Endothelial cell of umbilical vein (primary cell): ENCODE measurements around the gene TMPRSS13. TPM values are rescaled to one million over a fixed set of nuclear protein-coding genes. Genes with fewer than 3 reads are reported as not detected.
"Not testable (repeated sequence)": the region's sequence is repeated elsewhere in the genome, so short reads cannot be mapped to it uniquely, and the experiment has no call there.

Experiments
- BruUV-seq: library from RNA; stranded (reverse); fragments of 400-500 nt; replicated peaks from 2 replicates; lab custom pipeline; 2021; lab: Mats Ljungman, UMichigan
- CTCF ChIA-PET: fragments of 300-600, 350-600 bp; sonication (Branson Sonifier 250); formaldehyde crosslinking; loops from one replicate; lab custom pipeline; 2021; ENCODE audit warnings: antibody characterized with exemption, inconsistent platforms; lab: Charles Lee
- POLR2A ChIA-PET: fragments of 300-600, 350-600 bp; sonication (Branson Sonifier 250); formaldehyde crosslinking; loops from one replicate; lab custom pipeline; 2021; ENCODE audit warnings: antibody characterized with exemption, inconsistent platforms; lab: Charles Lee
- DNase-seq: peaks from one replicate; pipeline ENCODE4 v3.0.0-alpha.2; 2011; ENCODE audit warnings: low read depth, low spot score
- FAIRE-seq: peaks from 2 replicates; lab custom pipeline; 2011; peaks lifted over from hg19 to GRCh38; lab: Jason Lieb, UNC
- H2AFZ ChIP-seq: 2 replicates; pipeline ENCODE4 v1.6.0; 2012; ENCODE audit warnings: low read depth, low read length, control low read depth, inconsistent platforms
- H3K27ac ChIP-seq: 2 replicates; pipeline ENCODE4 v1.5.1; 2011; ENCODE audit warnings: low read depth, mild to moderate bottlenecking, control low read depth, low read length, moderate library complexity; ENCODE audit not compliant: insufficient read depth
- H3K27me3 ChIP-seq, 2 experiments: 2 replicates each; pipeline versions ENCODE4 v1.6.0 to v1.6.1; 2011; ENCODE audit warnings: low read length in 2 of 2, mixed read lengths in 1 of 2; ENCODE audit not compliant: control insufficient read depth in 2 of 2, insufficient read depth in 2 of 2
- H3K36me3 ChIP-seq, 2 experiments: 2 replicates in 1 of 2; 3 replicates in 1 of 2; pipeline ENCODE4 v1.5.1; 2011; ENCODE audit warnings: low read length in 2 of 2, mild to moderate bottlenecking in 1 of 2, moderate library complexity in 1 of 2; ENCODE audit not compliant: control insufficient read depth in 2 of 2, insufficient read depth in 2 of 2; ENCODE audit errors: extremely low read depth in 1 of 2
- H3K4me1 ChIP-seq: 3 replicates; pipeline ENCODE4 v1.5.1; 2011; ENCODE audit warnings: mild to moderate bottlenecking, low read length; ENCODE audit not compliant: control insufficient read depth, insufficient read depth; ENCODE audit errors: extremely low read depth
- H3K4me2 ChIP-seq: 2 replicates; pipeline ENCODE4 v1.6.1; 2011; ENCODE audit warnings: low read length, control low read depth, mixed read lengths; ENCODE audit not compliant: insufficient read depth
- H3K4me3 ChIP-seq, 3 experiments: fragments of 200-600 bp in 1 of 3; sonication (generic), shearing (Covaris generic) in 1 of 3; replicated peaks in 1 of 3; 2 replicates each; pipeline ENCODE4 v1.5.1; 2011 to 2016; ENCODE audit warnings: control low read depth in 3 of 3, low read length in 3 of 3, mild to moderate bottlenecking in 2 of 3, inconsistent platforms in 1 of 3, low read depth in 1 of 3, moderate library complexity in 1 of 3; ENCODE audit not compliant: insufficient read depth in 1 of 3
- H3K79me2 ChIP-seq: 2 replicates; pipeline ENCODE4 v1.6.0; 2012; ENCODE audit warnings: low read length, inconsistent platforms; ENCODE audit not compliant: control insufficient read depth, insufficient read depth
- H3K9ac ChIP-seq: replicated peaks from 2 replicates; pipeline ENCODE3; 2011; ENCODE audit warnings: low read length, control low read depth; ENCODE audit not compliant: insufficient read depth; ENCODE audit errors: extremely low read depth
- H3K9me1 ChIP-seq: replicated peaks from 3 replicates; pipeline ENCODE4 v1.6.0; 2011; ENCODE audit warnings: mild to moderate bottlenecking, low read length; ENCODE audit not compliant: control insufficient read depth, insufficient read depth; ENCODE audit errors: extremely low read depth
- H3K9me3 ChIP-seq: replicated peaks from 2 replicates; pipeline ENCODE4 v1.5.1; 2012; ENCODE audit warnings: low read length, inconsistent platforms; ENCODE audit not compliant: control insufficient read depth, insufficient read depth
- H4K20me1 ChIP-seq: replicated peaks from 2 replicates; pipeline ENCODE3; 2011; ENCODE audit warnings: mild to moderate bottlenecking, low read length; ENCODE audit not compliant: control insufficient read depth, insufficient read depth; ENCODE audit errors: extremely low read depth
- CTCF ChIP-seq, 2 donors: IDR thresholded peaks; 1 replicate in 1 of 2; 2 replicates in 1 of 2; pipeline ENCODE4 v1.5.1; 2011; ENCODE audit warnings: low read length in 2 of 2, mild to moderate bottlenecking in 2 of 2, moderate library complexity in 2 of 2, control low read depth in 1 of 2, inconsistent platforms in 1 of 2, low read depth in 1 of 2; ENCODE audit not compliant: insufficient read depth in 1 of 2; ENCODE audit errors: extremely low read depth in 1 of 2
- EZH2 ChIP-seq: IDR thresholded peaks from 2 replicates; pipeline ENCODE4 v1.6.1; 2012; ENCODE audit warnings: borderline replicate concordance, low read depth, mild to moderate bottlenecking, moderate library complexity, low read length, inconsistent platforms; ENCODE audit not compliant: severe bottlenecking
- GATA2 ChIP-seq: IDR thresholded peaks from 2 replicates; pipeline ENCODE4 v1.7.0; 2011; ENCODE audit warnings: low read depth, mild to moderate bottlenecking, moderate library complexity, mixed read lengths, low read length; ENCODE audit not compliant: insufficient read length, insufficient read depth
- JUN ChIP-seq: IDR thresholded peaks from 2 replicates; pipeline ENCODE4 v1.6.1; 2011; ENCODE audit warnings: borderline replicate concordance, low read depth; ENCODE audit not compliant: insufficient read length, insufficient read depth
- MYC ChIP-seq: IDR thresholded peaks from one replicate; pipeline ENCODE4 v1.6.1; 2011; ENCODE audit warnings: mild to moderate bottlenecking, low read depth, low read length
- POLR2A ChIP-seq: IDR thresholded peaks from 2 replicates; pipeline ENCODE4 v1.6.1; 2012; ENCODE audit warnings: low read depth, mild to moderate bottlenecking, control low read depth, low read length
- POLR2AphosphoS5 ChIP-seq: IDR thresholded peaks from 2 replicates; pipeline ENCODE4 v1.6.1; 2012; ENCODE audit warnings: low read depth, mild to moderate bottlenecking, control low read depth, low read length, moderate library complexity; ENCODE audit not compliant: insufficient read depth
- dilution Hi-C: fragments of 300-500 bp; cut with MboI; formaldehyde crosslinking; loops from one replicate; pipeline ENCODE4 v1.15.0; 2019; ENCODE audit warnings: low sequenced_read_pairs; ENCODE audit not compliant: extremely low pct_ligation_motif_present
- intact Hi-C: fragments of 100-400 bp; cut with micrococcal nuclease; formaldehyde crosslinking; loops from one replicate; pipeline ENCODE4 v1.10.0; 2022
- polyA plus RNA-seq, 4 experiments: library from polyadenylated mRNA; depleted of rRNA in 3 of 4; stranded (reverse) in 3 of 4; unstranded in 1 of 4; fragments of >200 nt; gene quantifications; 2 replicates each; pipeline versions ENCODE4 v1.2.1 to v1.2.3, GENCODE V29; 2011 to 2012; ENCODE audit warnings: missing spikeins in 1 of 4
- total RNA-seq: library from RNA; stranded (reverse); gene quantifications from 2 replicates; pipeline ENCODE4 v1.2.3, GENCODE V29; 2021
- TF ChIP-seq, protein P1 (sequence below): IDR thresholded peaks from 2 replicates; pipeline ENCODE4 v1.6.1; 2011; ENCODE audit not compliant: insufficient read depth, insufficient read length

TMPRSS13 gene
- total and polyA plus RNA-seq, 2 donors (not counting 3 experiments of a cell fraction or from before 2014, with no cell fraction given), result 0.22 to 0.46 TPM

GRCh38 chr11:117950301-117950700 lies 21.1 kb upstream of the TMPRSS13 start:
- Histone ChIP-seq H3K4me2 (no peak overlapping the region), H3K9ac (no peak overlapping the region), H2AFZ (no peak overlapping the region), H3K79me2 (no peaks in the 10 kb centered on the region), H3K4me3 (no peak overlapping the region), H3K36me3 (no peaks in the 10 kb centered on the region), H3K27me3 (peaks cover 6 to 10% of the 10 kb centered on the region in 2 experiments), H3K9me3 (no peaks in the 10 kb centered on the region), H3K9me1 (no peaks in the 10 kb centered on the region), H3K4me1 (peaks cover 8% of the 10 kb centered on the region), H4K20me1 (no peaks in the 10 kb centered on the region), H3K27ac (no peak overlapping the region)
- FAIRE-seq, result no peak
- TF ChIP-seq POLR2A (no peak), CTCF (IDR thresholded peaks at IDR 0.05; ENCODE audit: extremely low read depth in 1 of 2, insufficient read depth in 1 of 2, low read depth in 1 of 2, low read length in 2 of 2) (peak in 1 of 2 donors; percentile 13)
- BruUV-seq, result no TSS peak
- dilution Hi-C loops (no loop called here), intact Hi-C loops (loop anchor here (1.0 kb wide), 1 partner anchor 103 kb away; no protein-coding TSS in a partner anchor)
- ChIA-PET POLR2A (no interaction called here), CTCF (interaction anchor here (0.8 to 7.9 kb wide), 7 partner anchors 102 to 524 kb away, joined by 3 to 203 read pairs (median 7); no protein-coding TSS in a partner anchor)
- no peak for DNase-seq

- Histone ChIP-seq H3K79me2 (no peaks in the 10 kb centered on the region), H3K27me3 (peaks cover 4 to 7% of the 10 kb centered on the region in 2 experiments), H4K20me1 (no peaks in the 10 kb centered on the region), H3K4me2 (no peak overlapping the region), H2AFZ (no peak overlapping the region), H3K36me3 (no peaks in the 10 kb centered on the region), H3K9ac (no peak overlapping the region), H3K9me1 (no peaks in the 10 kb centered on the region), H3K4me1 (peaks cover 18% of the 10 kb centered on the region), H3K4me3 (no peak overlapping the region), H3K9me3 (no peaks in the 10 kb centered on the region), H3K27ac (no peak overlapping the region)
- dilution Hi-C loops, result no loop called here
- no TSS peak for BruUV-seq
- ChIA-PET POLR2A (no interaction called here), CTCF (interaction anchor here (1.4 to 7.9 kb wide), 6 partner anchors 103 to 523 kb away, joined by 3 to 229 read pairs (median 48); partner anchors contain the start of gene FXYD2)
- FAIRE-seq, result no peak
- TF ChIP-seq MYC (no peak), POLR2AphosphoS5 (no peak), JUN (no peak), EZH2 (no peak), GATA2 (no peak)
- TF ChIP-seq, protein P1, sequence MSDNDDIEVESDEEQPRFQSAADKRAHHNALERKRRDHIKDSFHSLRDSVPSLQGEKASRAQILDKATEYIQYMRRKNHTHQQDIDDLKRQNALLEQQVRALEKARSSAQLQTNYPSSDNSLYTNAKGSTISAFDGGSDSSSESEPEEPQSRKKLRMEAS, result no peak
- DNase-seq, result no peak
- intact Hi-C loops, result no loop called here
Observed at GRCh38 chr11:117949062-117949461, 19.9 kb upstream of the TMPRSS13 start.

GRCh38 chr11:117948466-117948865 lies 19.3 kb upstream of the TMPRSS13 start:
- CTCF ChIA-PET, result interaction anchor here (1.4 to 7.9 kb wide), 7 partner anchors 104 to 522 kb away, joined by 3 to 520 read pairs (median 84); partner anchors contain the start of gene FXYD2
- H3K36me3 ChIP-seq, dilution Hi-C loops, H3K79me2 ChIP-seq, H3K27me3 ChIP-seq, H3K9me3 ChIP-seq, H3K4me3 ChIP-seq, FAIRE-seq, H2AFZ ChIP-seq, DNase-seq, H3K9ac ChIP-seq, H3K9me1 ChIP-seq, POLR2A ChIA-PET, BruUV-seq, H4K20me1 ChIP-seq, H3K4me2 ChIP-seq, H3K27ac ChIP-seq, intact Hi-C loops: not testable (repeated sequence)
- peaks cover 18% of the 10 kb centered on the region for H3K4me1 ChIP-seq
